Panc1 (cell line): Measurements from ENCODE around the gene RPEL1. TPM values are rescaled to one million over a fixed set of nuclear protein-coding genes. Genes with fewer than 3 reads are reported as not detected.
A peak's percentile ranks its signal among the peaks of the same experiment; 100 is the strongest.

Source experiments
- ATAC-seq: fragments of 200-7000 bp; cut with Tn5 transposase; 2 replicates; pipeline ENCODE4 v1.9.1; 2020; ENCODE audit warnings: mild to moderate bottlenecking, moderate library complexity
- BruUV-seq: library from RNA; stranded (reverse); fragments of 400-500 nt; replicated peaks from 2 replicates; lab custom pipeline; 2021; lab: Mats Ljungman, UMichigan
- CTCF ChIA-PET: fragments of 300-600 bp; sonication (Branson Sonifier 250); formaldehyde crosslinking; loops from one replicate; lab custom pipeline; 2022; ENCODE audit warnings: antibody characterized with exemption; lab: Charles Lee
- POLR2A ChIA-PET: fragments of 300-600 bp; sonication (Branson Sonifier 250); formaldehyde crosslinking; loops from one replicate; lab custom pipeline; 2022; ENCODE audit warnings: antibody characterized with exemption; lab: Charles Lee
- DNase-seq: peaks from one replicate; pipeline ENCODE4 v3.0.0-alpha.2; 2010; ENCODE audit warnings: low read depth, low spot score
- H3K27ac ChIP-seq: 2 replicates; pipeline ENCODE4 v1.5.1; 2011; ENCODE audit warnings: mild to moderate bottlenecking, low read length, inconsistent platforms
- H3K27me3 ChIP-seq: fragments of 200-500 bp; sonication (Bioruptor generic); 2 replicates; pipeline ENCODE4 v1.6.0; 2014; ENCODE audit warnings: low read length, inconsistent platforms; ENCODE audit not compliant: control insufficient read depth, insufficient read depth
- H3K36me3 ChIP-seq: fragments of 200-500 bp; sonication (Bioruptor generic); 2 replicates; pipeline ENCODE4 v1.5.1; 2014; ENCODE audit warnings: inconsistent platforms, mild to moderate bottlenecking, low read length, moderate library complexity; ENCODE audit not compliant: control insufficient read depth, insufficient read depth
- H3K4me1 ChIP-seq: 2 replicates; pipeline ENCODE4 v1.5.1; 2011; ENCODE audit warnings: inconsistent platforms, mild to moderate bottlenecking, low read length, moderate library complexity; ENCODE audit not compliant: control insufficient read depth, insufficient read depth
- H3K4me3 ChIP-seq, 2 experiments: 2 replicates each; pipeline ENCODE4 v1.5.1; 2011 to 2012; ENCODE audit warnings: low read depth in 2 of 2, low read length in 2 of 2, mild to moderate bottlenecking in 2 of 2, inconsistent platforms in 1 of 2, moderate library complexity in 1 of 2
- H3K9me3 ChIP-seq: fragments of 200-500 bp; sonication (Bioruptor generic); 2 replicates; pipeline ENCODE4 v1.5.1; 2014; ENCODE audit warnings: low read depth, mild to moderate bottlenecking, inconsistent platforms, low read length, moderate library complexity; ENCODE audit not compliant: control insufficient read depth, insufficient read depth
- POLR2AphosphoS5 ChIP-seq: IDR thresholded peaks from 2 replicates; pipeline ENCODE4 v1.6.1; 2012; ENCODE audit warnings: mild to moderate bottlenecking, low read depth, low read length, moderate library complexity
- REST ChIP-seq, 2 experiments: IDR thresholded peaks; 2 replicates each; pipeline ENCODE4 v1.6.1; 2011 to 2012; ENCODE audit warnings: low read depth in 2 of 2, control low read depth in 1 of 2, low read length in 1 of 2, mild to moderate bottlenecking in 1 of 2, moderate library complexity in 1 of 2; ENCODE audit not compliant: insufficient read depth in 1 of 2
- SIN3A ChIP-seq: IDR thresholded peaks from 2 replicates; pipeline ENCODE4 v1.6.1; 2012; ENCODE audit warnings: low read depth, mild to moderate bottlenecking, low read length, moderate library complexity, borderline replicate concordance; ENCODE audit not compliant: insufficient read depth
- TCF7L2 ChIP-seq: IDR thresholded peaks from 2 replicates; pipeline ENCODE4 v1.6.1; 2011; ENCODE audit warnings: mild to moderate bottlenecking, low read depth, low read length, inconsistent platforms
- in situ Hi-C: cut with HindIII; loops from 2 replicates; pipeline ENCODE4 v1.10.0; 2016; ENCODE audit warnings: low sequenced_read_pairs, low pct_unique_long_range_greater_than_20kb
- intact Hi-C: fragments of 100-400 bp; cut with micrococcal nuclease; formaldehyde crosslinking; loops from one replicate; pipeline ENCODE4 v1.10.0; 2022; ENCODE audit not compliant: unreplicated experiment
- total RNA-seq: library from RNA; stranded (reverse); gene quantifications from one replicate; pipeline ENCODE4 v1.2.1, GENCODE V29; 2021; ENCODE audit not compliant: unreplicated experiment
- TF ChIP-seq, protein P1 (sequence below): fragments of 450-650 bp; IDR thresholded peaks from 2 replicates; pipeline ENCODE4 v1.5.1; 2017; ENCODE audit warnings: mild to moderate bottlenecking

Gene RPEL1
- total RNA-seq, 1 experiment from 2014 or later = 0.10 TPM

DNA sequence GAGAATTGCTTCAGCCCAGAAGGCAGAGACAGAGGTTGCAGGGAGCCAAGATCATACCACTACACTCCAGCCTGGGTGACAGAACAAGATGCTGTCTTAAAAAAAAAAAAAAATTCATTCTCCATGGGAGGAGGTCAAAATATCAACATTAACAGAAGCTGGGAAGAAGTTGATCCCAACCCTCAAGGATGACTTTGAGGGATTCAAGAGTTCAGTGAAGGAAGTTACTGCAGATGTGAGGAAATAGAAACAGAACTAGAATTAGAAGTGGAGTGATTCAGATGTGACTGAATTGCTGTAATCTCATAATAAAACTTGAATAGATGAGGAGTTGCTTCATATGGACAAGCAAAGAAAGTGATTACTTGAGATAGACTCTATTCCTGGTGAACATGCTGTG lies 19.7 kb upstream of the RPEL1 start:
- ChIA-PET CTCF (no interaction called here), POLR2A (no interaction called here)
- intact Hi-C loops (no loop called here), in situ Hi-C loops (no loop called here)
- Histone ChIP-seq H3K4me3 (no peak overlapping the region), H3K27ac (peak overlapping the region; percentile 32; the same call in 1 of the 2 replicates), H3K27me3 (no peaks in the 10 kb centered on the region), H3K9me3 (no peaks in the 10 kb centered on the region), H3K4me1 (peaks cover 27% of the 10 kb centered on the region), H3K36me3 (no peaks in the 10 kb centered on the region)
- no peak for ATAC-seq
- BruUV-seq = no TSS peak
- no peak for DNase-seq
- TF ChIP-seq POLR2AphosphoS5 = no peak
- no peak for TF ChIP-seq SIN3A
- TF ChIP-seq, protein P1, sequence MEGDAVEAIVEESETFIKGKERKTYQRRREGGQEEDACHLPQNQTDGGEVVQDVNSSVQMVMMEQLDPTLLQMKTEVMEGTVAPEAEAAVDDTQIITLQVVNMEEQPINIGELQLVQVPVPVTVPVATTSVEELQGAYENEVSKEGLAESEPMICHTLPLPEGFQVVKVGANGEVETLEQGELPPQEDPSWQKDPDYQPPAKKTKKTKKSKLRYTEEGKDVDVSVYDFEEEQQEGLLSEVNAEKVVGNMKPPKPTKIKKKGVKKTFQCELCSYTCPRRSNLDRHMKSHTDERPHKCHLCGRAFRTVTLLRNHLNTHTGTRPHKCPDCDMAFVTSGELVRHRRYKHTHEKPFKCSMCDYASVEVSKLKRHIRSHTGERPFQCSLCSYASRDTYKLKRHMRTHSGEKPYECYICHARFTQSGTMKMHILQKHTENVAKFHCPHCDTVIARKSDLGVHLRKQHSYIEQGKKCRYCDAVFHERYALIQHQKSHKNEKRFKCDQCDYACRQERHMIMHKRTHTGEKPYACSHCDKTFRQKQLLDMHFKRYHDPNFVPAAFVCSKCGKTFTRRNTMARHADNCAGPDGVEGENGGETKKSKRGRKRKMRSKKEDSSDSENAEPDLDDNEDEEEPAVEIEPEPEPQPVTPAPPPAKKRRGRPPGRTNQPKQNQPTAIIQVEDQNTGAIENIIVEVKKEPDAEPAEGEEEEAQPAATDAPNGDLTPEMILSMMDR = no peak
- TF ChIP-seq REST (IDR thresholded peaks at IDR 0.05; ENCODE audit: insufficient read depth in 1 of 2, low read depth in 2 of 2, low read length in 1 of 2) = no peak
- no peak for TF ChIP-seq TCF7L2

- in situ Hi-C loops (no loop called here), intact Hi-C loops (no loop called here)
- BruUV-seq = no TSS peak
- ChIA-PET CTCF (no interaction called here), POLR2A (interaction anchor here (0.7 kb wide), 1 partner anchor 35 kb away, joined by 5 read pairs; no protein-coding TSS in a partner anchor)
- Histone ChIP-seq H3K4me1 (peaks cover 41% of the 10 kb centered on the region), H3K4me3 (no peak overlapping the region), H3K27me3 (no peaks in the 10 kb centered on the region), H3K9me3 (no peaks in the 10 kb centered on the region), H3K36me3 (no peaks in the 10 kb centered on the region), H3K27ac (peak overlapping the region; percentile 83)
- DNase-seq (no peak), ATAC-seq (no peak)
- TF ChIP-seq POLR2AphosphoS5 = no peak
- TF ChIP-seq TCF7L2 = no peak
- TF ChIP-seq SIN3A = no peak
- TF ChIP-seq, protein P1 = no peak
- no peak for TF ChIP-seq REST (IDR thresholded peaks at IDR 0.05; ENCODE audit: insufficient read depth in 1 of 2, low read depth in 2 of 2, low read length in 1 of 2)
Observed at GRCh38 chr10:103227416-103227815, 18.3 kb upstream of the RPEL1 start.
